GM12892 (cell line): ENCODE measurements around the gene SCT.

Experiments
- POLR2A ChIP-seq: IDR thresholded peaks from 2 replicates; pipeline ENCODE4 v1.6.1; 2011; ENCODE audit warnings: low read depth, low read length, control low read depth
- POLR2AphosphoS5 ChIP-seq: IDR thresholded peaks from 2 replicates; pipeline ENCODE4 v1.6.1; 2011; ENCODE audit warnings: low read depth, low read length, control low read depth
- TAF1 ChIP-seq: IDR thresholded peaks from 2 replicates; pipeline ENCODE4 v1.6.1; 2011; ENCODE audit warnings: low read depth, mild to moderate bottlenecking, control low read depth, low read length, borderline replicate concordance

GRCh38 chr11:595400-595799 lies 31.6 kb downstream of the SCT start:
- TF ChIP-seq TAF1 (no peak), POLR2A (no peak), POLR2AphosphoS5 (no peak)
